SK-MEL-5 (cell line): ENCODE results near the gene CELSR1. TPM values are rescaled to one million over a fixed set of nuclear protein-coding genes. Genes with fewer than 3 reads are reported as not detected.
"Not testable (repeated sequence)": the region's sequence is repeated elsewhere in the genome, so short reads cannot be mapped to it uniquely, and the experiment has no call there.

ENCODE experiments used
- DNase-seq: peaks from one replicate; pipeline ENCODE4 v3.0.0-alpha.2; 2016; ENCODE audit warnings: low read depth, low spot score
- in situ Hi-C: cut with HindIII; loops from 2 replicates; pipeline ENCODE4 v1.10.0; 2016; ENCODE audit warnings: low sequenced_read_pairs, high pct_unique_total_duplicates, low pct_unique_long_range_greater_than_20kb
- total RNA-seq: library from RNA; depleted of rRNA; stranded (reverse); fragments of >200 nt; shearing (Covaris generic); gene quantifications from 2 replicates; pipeline ENCODE4 v1.2.3, GENCODE V29; 2014

CELSR1 gene
- total RNA-seq, 1 experiment from 2014 or later: 12.5 TPM

DNA sequence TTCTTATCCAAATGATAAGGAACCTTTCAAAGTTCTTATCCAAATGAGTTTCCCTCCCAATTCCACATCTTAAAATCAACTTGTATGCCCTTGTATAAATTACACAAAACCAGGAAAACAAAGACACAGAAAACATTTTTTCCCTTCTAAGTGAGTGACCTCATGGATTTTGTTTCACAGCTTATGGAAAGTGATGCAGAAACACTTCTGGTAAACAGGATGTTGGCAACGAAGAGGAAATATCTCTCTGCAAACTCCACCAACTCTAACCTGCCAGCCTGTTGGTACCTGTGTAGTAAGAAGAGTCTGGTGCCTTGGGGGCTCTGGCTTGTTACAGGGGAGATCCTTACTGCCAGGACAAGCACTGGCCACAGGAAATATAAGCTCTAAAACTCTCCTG, 57.0 kb downstream of the CELSR1 start:
- no peak for DNase-seq
- in situ Hi-C loops: no loop called here

GRCh38 chr22:46479046-46479445, 58.4 kb downstream of the CELSR1 start:
- no peak for DNase-seq
- in situ Hi-C loops: no loop called here

GRCh38 chr22:46478083-46478551, 59.3 kb downstream of the CELSR1 start:
- no peak for DNase-seq
- in situ Hi-C loops: no loop called here

GRCh38 chr22:46476547-46476941, 60.9 kb downstream of the CELSR1 start:
- in situ Hi-C loops: no loop called here

GRCh38 chr22:46473896-46474557, 63.4 kb downstream of the CELSR1 start:
- in situ Hi-C loops: no loop called here
- DNase-seq: no peak

More at GRCh38 chr22:46476547-46476941, 60.9 kb downstream of the CELSR1 start:
- no peak for DNase-seq

GRCh38 chr22:46473021-46473779, 64.2 kb downstream of the CELSR1 start:
- no peak for DNase-seq
- in situ Hi-C loops: no loop called here

DNA sequence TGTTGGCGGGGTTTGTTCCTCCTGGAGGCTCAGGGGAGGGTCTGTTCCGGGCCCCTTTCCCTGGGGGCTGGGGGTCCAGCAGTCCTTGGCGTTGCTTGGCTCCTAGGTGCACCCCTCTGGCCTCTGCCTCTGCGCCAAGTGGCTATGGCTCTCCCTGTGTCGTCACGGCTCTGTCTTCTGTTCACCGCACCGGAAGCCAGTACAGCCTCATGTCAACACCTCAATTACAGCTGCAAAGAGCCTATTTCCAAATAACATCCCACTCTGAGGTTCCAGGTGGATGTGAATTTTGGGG, 64.8 kb downstream of the CELSR1 start:
- no peak for DNase-seq
- in situ Hi-C loops: no loop called here

- no peak for DNase-seq
- in situ Hi-C loops: no loop called here
Observed at GRCh38 chr22:46471901-46472721, 65.3 kb downstream of the CELSR1 start.

DNA sequence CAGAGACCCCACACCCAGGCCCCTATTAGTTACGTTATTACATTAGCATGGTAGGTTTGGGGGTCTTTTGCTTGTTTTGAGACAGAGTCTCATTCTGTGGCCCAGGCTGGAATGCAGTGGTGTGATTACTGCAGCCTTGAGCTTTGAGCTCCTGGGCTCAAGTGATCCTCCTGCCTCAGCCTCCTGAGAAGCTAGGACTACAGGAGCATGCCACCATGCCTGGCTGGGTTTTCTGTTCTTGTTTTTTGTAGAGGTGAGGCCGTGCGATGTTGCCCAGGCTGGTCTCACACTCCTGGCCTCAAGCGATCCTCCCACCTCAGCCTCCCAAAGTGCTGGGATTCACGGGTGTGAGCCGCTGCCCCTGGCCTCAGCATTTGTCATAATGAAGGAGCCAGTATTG, 66.1 kb downstream of the CELSR1 start:
- in situ Hi-C loops, DNase-seq: not testable (repeated sequence)

- in situ Hi-C loops: no loop called here
- DNase-seq: no peak
Observed at GRCh38 chr22:46469711-46470110, 67.7 kb downstream of the CELSR1 start.

GRCh38 chr22:46467006-46467405, 70.4 kb downstream of the CELSR1 start:
- in situ Hi-C loops: no loop called here
- DNase-seq: no peak

- no peak for DNase-seq
- in situ Hi-C loops: no loop called here
Observed at GRCh38 chr22:46466255-46466676, 71.2 kb downstream of the CELSR1 start.

DNA sequence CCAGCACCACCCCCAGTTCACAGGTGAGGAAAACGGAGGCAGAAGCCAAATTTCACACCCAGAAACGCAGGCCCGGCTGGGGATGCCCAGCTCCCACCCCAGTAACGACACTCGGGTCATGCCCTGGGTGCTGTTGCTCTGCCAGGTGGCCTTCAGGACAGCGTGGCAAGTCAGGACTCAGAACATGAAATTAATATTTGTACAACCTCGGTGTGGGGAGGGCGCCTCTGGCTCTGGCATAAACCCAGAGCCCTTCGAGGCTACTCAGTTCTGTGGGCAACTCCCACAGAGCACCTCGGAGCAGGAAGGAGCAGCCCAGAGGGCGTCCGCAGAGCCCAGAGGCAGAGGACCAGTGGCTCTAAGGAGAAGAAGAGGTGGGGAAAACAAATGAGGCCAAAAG, 71.6 kb downstream of the CELSR1 start:
- in situ Hi-C loops: no loop called here
- no peak for DNase-seq

DNA sequence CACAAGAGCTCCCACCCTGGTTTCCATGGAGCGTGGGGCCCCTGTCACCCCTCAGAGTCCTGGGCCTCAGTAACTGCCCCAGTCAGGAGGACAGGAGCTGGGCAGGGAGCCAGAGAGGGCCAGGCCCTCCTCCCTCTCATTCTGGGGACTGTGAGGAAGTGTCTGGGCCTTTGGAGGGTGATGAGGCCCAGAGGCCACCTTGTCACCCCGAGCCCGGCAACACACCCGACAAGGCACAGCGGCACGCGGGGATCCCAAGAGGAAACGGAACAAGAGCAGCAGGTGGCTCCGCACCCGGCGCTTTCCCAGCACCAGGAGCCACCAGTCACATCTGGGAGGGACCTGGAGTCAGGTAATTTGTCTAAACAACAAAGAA, 72.1 kb downstream of the CELSR1 start:
- DNase-seq: no peak

GRCh38 chr22:46464701-46465344, 72.6 kb downstream of the CELSR1 start:
- in situ Hi-C loops: no loop called here
- DNase-seq: no peak

More for the DNA sequence above, 72.1 kb downstream of the CELSR1 start:
- in situ Hi-C loops: no loop called here

- in situ Hi-C loops: no loop called here
- no peak for DNase-seq
Observed at GRCh38 chr22:46464296-46464695, 73.1 kb downstream of the CELSR1 start.

DNA sequence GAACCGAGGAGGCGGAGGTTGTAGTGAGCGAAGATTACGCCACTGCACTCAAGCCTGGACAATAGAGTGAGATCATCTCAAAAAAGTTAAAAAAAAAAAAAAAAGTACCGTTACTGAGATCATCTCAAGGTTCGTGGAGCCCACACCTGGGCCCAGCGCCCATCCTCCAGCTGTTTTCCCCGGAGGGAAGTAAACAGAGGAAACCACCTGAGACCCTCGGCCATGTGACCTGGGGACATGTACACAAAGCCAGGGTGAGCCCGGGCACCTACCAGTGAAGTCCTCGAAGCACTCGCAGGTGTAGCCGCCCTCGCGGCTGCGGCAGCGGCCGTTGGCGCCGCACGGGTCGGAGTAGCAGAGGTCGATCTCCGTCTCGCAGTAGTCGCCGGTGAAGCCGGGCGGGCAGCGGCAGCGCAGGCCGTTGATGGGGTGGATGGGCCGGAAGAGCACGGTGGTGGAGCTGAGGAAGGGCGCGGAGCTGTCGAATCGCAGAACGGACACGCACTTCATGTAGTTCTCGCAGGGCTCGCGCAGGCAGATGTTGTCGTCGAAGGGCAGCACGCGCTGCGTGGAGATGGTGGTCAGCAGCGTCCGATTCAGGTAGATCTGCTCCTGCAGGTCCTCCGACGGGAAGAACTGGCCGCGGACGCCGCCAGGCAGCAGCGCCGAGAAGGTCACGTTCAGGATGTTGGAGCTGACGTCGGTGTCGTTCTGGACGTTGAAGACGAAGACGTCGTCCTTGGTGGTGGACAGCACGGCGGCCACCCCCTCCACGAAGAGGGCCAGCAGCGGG, 73.8 kb downstream of the CELSR1 start:
- in situ Hi-C loops: no loop called here
- no peak for DNase-seq
